SK-N-MC (cell line): ENCODE results near the gene SLC24A4.

Experiments
- DNase-seq: peaks from one replicate; pipeline ENCODE4 v3.0.0-alpha.2; 2011; ENCODE audit warnings: low read depth, low spot score
- H3K27ac ChIP-seq: fragments of 200-600 bp; sonication (generic); 2 replicates; pipeline ENCODE4 v1.5.1; 2016; ENCODE audit warnings: mixed run types
- H3K36me3 ChIP-seq: fragments of 200-600 bp; sonication (generic); 2 replicates; pipeline ENCODE4 v1.6.1; 2017; ENCODE audit warnings: antibody characterized with exemption, low read length, mixed read lengths; ENCODE audit not compliant: insufficient read depth
- H3K4me3 ChIP-seq: fragments of 200-600 bp; sonication (generic); 2 replicates; pipeline ENCODE4 v1.5.1; 2016
- H3K9ac ChIP-seq: fragments of 200-600 bp; sonication (generic); 2 replicates; pipeline ENCODE4 v1.8.0; 2017; ENCODE audit warnings: mixed run types, mixed read lengths; ENCODE audit not compliant: insufficient read length
- H3K9me3 ChIP-seq: fragments of 200-600 bp; sonication (generic); 2 replicates; pipeline ENCODE4 v1.6.1; 2017; ENCODE audit warnings: low read depth, mild to moderate bottlenecking, antibody characterized with exemption, low read length, moderate library complexity, mixed read lengths
- EZH2 ChIP-seq: fragments of 200-600 bp; sonication (generic); IDR thresholded peaks from one replicate; pipeline ENCODE4 v1.6.1; 2017; ENCODE audit warnings: antibody characterized with exemption
- FOXP2 ChIP-seq: optimal IDR thresholded peaks from 2 replicates; pipeline ENCODE3; 2011; ENCODE audit warnings: mild to moderate bottlenecking, moderate library complexity; ENCODE audit not compliant: insufficient read depth; ENCODE audit errors: extremely low read length, control extremely low read depth
- POLR2AphosphoS5 ChIP-seq: IDR thresholded peaks from 2 replicates; pipeline ENCODE4 v1.6.1; 2012; ENCODE audit warnings: mild to moderate bottlenecking, low read depth, low read length, borderline replicate concordance

The SLC24A4 gene

DNA sequence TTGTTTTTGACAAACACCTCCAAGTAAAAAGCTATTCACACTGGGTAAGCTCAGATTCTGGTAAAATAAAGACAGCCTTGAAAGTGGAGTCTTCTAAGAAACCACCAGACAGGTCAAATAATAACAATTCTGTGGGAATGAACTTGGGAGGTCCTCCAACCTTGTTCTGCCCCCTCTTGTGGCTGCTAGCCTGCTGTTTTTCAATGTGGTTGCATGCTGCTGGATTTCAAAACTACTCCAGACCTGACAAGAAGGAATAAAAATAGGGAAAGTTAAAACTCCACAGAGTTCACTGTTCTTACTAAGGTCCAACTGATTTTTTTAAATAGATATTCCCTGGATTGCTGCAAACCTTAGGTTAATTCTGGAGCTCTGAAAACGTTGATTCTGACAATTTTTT is 158.4 kb downstream of the SLC24A4 start:
- H3K36me3 ChIP-seq: no peaks in the 10 kb centered on the region
- H3K27ac ChIP-seq: no peak overlapping the region
- H3K9me3 ChIP-seq: no peaks in the 10 kb centered on the region
- H3K9ac ChIP-seq: no peak overlapping the region
- DNase-seq: no peak
- TF ChIP-seq FOXP2 (no peak), POLR2AphosphoS5 (no peak), EZH2 (no peak)
- H3K4me3 ChIP-seq: no peak overlapping the region

DNA sequence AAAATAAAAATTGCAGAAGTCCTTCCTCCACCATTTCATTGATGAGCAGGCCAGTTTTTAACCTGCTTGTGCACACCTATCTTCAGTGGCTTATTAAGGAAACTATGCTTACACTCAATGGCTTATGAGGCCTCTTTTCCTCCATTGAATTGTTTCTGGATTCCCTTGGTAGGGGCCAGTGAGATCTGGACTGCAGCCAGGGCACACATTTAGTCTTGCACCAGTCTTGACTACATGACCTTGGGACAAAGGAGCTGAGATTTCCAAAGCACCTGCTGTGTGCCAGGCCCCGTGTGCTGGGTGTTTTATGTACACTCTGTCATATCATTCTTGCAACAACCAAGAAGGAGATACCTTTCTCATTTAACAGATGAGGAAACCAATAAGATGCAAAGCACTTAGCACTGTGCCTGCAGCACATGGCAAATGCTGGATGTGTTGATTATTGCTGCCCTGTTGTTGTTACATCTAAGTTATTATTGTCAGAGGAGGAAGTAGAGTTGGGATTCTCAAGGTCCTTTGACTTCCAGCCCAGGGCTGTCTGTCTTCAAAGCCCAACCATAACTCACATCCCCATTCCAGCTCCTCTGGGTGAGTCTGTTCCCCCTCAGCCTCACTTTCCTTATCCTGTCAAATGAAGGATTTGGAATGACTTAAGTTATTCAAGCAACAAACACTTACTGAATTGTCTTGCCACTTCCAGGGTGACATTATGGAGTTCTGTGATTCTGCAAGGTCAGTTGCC is 159.0 kb downstream of the SLC24A4 start:
- Histone ChIP-seq H3K27ac (no peak overlapping the region), H3K9ac (no peak overlapping the region)
- TF ChIP-seq FOXP2 (no peak), POLR2AphosphoS5 (no peak), EZH2 (no peak)

GRCh38 chr14:92482621-92483319 is 159.8 kb downstream of the SLC24A4 start:
- H3K4me3 ChIP-seq: no peak overlapping the region
- DNase-seq: no peak
- H3K36me3 ChIP-seq: no peaks in the 10 kb centered on the region
- no peak for TF ChIP-seq POLR2AphosphoS5
- TF ChIP-seq FOXP2: no peak
- no peak for TF ChIP-seq EZH2
- no peak overlapping the region for H3K9ac ChIP-seq
- no peak overlapping the region for H3K27ac ChIP-seq
- no peaks in the 10 kb centered on the region for H3K9me3 ChIP-seq

More for the DNA sequence above, 159.0 kb downstream of the SLC24A4 start:
- Histone ChIP-seq H3K4me3 (no peak overlapping the region), H3K9me3 (no peaks in the 10 kb centered on the region), H3K36me3 (no peaks in the 10 kb centered on the region)
- no peak for DNase-seq

GRCh38 chr14:92484132-92484823 is 161.3 kb downstream of the SLC24A4 start:
- no peak overlapping the region for H3K4me3 ChIP-seq
- no peaks in the 10 kb centered on the region for H3K36me3 ChIP-seq
- no peak overlapping the region for H3K27ac ChIP-seq
- DNase-seq: no peak
- H3K9me3 ChIP-seq: no peaks in the 10 kb centered on the region
- no peak overlapping the region for H3K9ac ChIP-seq
- TF ChIP-seq POLR2AphosphoS5: no peak
- no peak for TF ChIP-seq FOXP2
- no peak for TF ChIP-seq EZH2

DNA sequence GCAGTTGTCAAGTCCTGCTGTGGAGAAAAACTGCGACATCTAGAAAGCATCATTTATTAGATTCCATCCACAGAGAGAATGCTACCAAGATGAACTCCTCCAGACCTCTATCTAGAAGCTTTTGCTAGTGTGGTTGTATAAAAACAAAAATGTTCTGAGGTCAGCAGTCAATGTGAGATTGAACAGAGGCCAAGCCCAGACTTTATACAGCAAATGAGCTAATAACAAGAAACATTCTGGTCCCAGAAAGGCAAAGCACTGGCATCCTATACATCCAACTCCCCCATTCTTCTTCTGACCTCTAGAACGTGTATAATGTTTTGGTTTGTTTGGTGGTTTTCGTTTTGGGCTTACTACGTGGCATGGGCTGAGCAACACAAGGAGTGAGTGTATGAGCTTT is 163.9 kb downstream of the SLC24A4 start:
- DNase-seq: no peak
- Histone ChIP-seq H3K4me3 (no peak overlapping the region), H3K27ac (no peak overlapping the region)

DNA sequence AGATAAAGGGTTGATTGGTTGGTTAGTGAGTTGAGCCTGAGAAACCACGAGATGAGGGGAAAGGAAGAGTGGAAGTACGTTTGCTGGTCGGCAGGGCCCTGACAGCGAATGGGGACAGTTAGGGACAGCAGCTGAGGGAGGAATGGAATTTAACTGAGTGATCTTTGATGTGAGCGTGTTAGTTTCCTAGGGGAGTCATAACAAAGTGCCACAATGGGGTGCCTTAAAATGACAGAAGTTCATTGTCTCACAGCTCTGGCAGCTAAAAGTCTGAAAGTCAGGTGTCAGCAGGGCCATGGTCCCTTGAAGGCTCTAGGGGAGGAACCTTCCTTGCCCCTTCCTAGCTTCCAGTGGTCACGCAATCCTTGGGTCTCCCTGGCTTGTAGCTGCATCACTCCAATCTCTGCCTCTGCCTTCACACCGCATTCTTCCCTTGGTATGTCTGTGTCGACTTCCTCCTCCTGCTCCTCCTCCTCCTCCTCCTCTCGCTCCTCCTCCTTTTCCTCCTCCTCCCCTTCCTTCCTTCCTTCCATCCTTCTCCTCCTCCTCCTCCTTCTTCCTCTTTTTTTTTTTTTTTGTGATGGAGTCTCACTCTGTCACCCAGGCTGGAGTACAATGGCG is 164.7 kb downstream of the SLC24A4 start:
- TF ChIP-seq EZH2 (no peak), POLR2AphosphoS5 (no peak), FOXP2 (no peak)
- Histone ChIP-seq H3K36me3 (no peaks in the 10 kb centered on the region), H3K4me3 (no peak overlapping the region), H3K9me3 (no peaks in the 10 kb centered on the region), H3K27ac (no peak overlapping the region), H3K9ac (no peak overlapping the region)
- DNase-seq: no peak

More for the DNA sequence above, 163.9 kb downstream of the SLC24A4 start:
- H3K36me3 ChIP-seq: no peaks in the 10 kb centered on the region
- H3K9me3 ChIP-seq: no peaks in the 10 kb centered on the region
- H3K9ac ChIP-seq: no peak overlapping the region
- no peak for TF ChIP-seq EZH2
- TF ChIP-seq POLR2AphosphoS5: no peak
- no peak for TF ChIP-seq FOXP2

DNA sequence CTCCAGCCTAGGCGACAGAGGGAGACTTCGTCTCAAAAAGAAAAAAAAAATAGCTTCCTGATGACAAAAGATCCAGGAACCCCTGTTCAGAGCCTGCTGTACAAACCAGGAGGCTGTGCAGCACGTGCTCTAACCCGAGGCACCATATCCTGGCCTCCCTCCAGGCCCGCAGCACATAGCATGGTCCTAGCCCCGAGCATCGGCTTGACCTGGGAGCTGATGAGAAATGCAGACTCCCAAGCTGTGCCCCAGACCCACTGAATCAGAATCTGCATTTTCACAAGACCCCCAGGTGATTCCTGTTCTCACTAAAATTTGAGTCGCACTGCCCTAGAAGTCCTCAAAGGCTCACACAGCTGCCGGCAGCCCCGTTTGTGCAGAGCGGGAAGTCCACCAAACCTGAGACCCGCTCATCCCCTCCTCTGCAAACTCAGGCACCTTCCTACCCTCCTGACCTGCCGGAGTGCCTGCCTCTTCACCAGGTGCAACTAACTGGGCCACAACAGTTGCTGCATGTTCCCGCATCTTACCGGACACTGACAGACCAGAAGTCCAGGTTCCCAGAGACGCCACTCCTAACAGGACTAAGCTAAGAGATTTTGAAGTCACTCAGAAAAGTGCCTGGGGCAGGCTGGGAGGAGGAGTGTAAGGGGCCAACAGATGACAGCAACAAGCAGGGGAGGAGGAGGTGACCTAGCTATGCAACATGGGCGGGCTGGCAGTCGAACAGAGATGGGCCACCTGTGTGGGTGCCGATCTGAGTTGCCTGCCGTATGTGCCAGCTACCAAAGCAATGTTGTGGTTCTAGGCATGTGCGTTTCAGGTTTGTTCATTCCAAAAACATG is 166.7 kb downstream of the SLC24A4 start:
- H3K9me3 ChIP-seq: no peaks in the 10 kb centered on the region
- H3K9ac ChIP-seq: no peak overlapping the region
- no peak overlapping the region for H3K27ac ChIP-seq
- no peak overlapping the region for H3K4me3 ChIP-seq
- DNase-seq: no peak
- no peak for TF ChIP-seq FOXP2
- TF ChIP-seq EZH2: no peak
- no peak for TF ChIP-seq POLR2AphosphoS5
- no peaks in the 10 kb centered on the region for H3K36me3 ChIP-seq
